GM04504 (cell line): ENCODE measurements around the gene BORCS5.

ENCODE experiments used
- DNase-seq: peaks from one replicate; pipeline ENCODE4 v3.0.0-alpha.2; 2012; ENCODE audit warnings: low read depth

Gene BORCS5

DNA sequence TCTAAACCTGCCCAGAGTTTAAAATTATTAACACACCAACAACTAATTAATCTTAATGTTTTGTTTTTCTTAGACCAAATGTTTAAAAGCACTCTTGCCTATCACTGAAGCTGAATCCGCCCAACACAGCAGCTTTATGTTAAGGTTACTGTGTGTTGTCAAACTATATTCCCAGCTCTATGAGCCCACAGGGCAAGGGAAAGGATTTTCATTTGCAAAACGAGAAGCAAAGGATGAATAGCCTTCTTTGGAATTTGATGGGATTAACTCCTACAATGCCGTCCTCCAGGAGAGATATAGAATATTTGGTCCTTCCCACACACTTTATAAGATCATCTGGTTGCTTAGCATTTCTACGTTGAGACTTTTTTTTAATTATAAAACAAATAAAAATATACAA is 162.0 kb downstream of the BORCS5 start:
- DNase-seq: no peak
